A549 (cell line): Measurements from ENCODE around the gene ITGA5. TPM values are rescaled to one million over a fixed set of nuclear protein-coding genes. Genes with fewer than 3 reads are reported as not detected.

Source experiments
- ATAC-seq, 2 experiments: fragments of 200-7000 bp in 1 of 2; fragments of >200 bp in 1 of 2; cut with Nextera tagmentation in 1 of 2; cut with Tn5 transposase in 1 of 2; 3 replicates each; pipeline versions ENCODE4 v1.8.0 to v1.9.1; 2018 to 2020; ENCODE audit warnings: mild to moderate bottlenecking in 1 of 2, moderate library complexity in 1 of 2
- CTCF ChIA-PET: fragments of 300-600 bp; sonication (Branson Sonifier 250); formaldehyde crosslinking; extraction: SDS; loops from one replicate; lab custom pipeline; 2021; ENCODE audit warnings: antibody characterized with exemption, inconsistent platforms; lab: Yijun Ruan, JAX
- POLR2A ChIA-PET: fragments of 350-600 bp; formaldehyde crosslinking; extraction: SDS; loops from one replicate; lab custom pipeline; 2021; ENCODE audit warnings: antibody characterized with exemption, inconsistent platforms; lab: Yijun Ruan, JAX
- DNase-seq, 2 experiments: peaks; one replicate each; pipeline versions ENCODE4 v3.0.0 to v3.0.0-alpha.2; 2011 to 2016; ENCODE audit warnings: low read depth in 1 of 2, low spot score in 1 of 2
- FAIRE-seq: peaks from 2 replicates; lab custom pipeline; 2011; peaks lifted over from hg19 to GRCh38; lab: Jason Lieb, UNC
- H3K27ac ChIP-seq, 2 experiments: fragments of >200 bp; sonication (Bioruptor Twin); formaldehyde crosslinking; 3 replicates each; pipeline ENCODE4 v1.5.1; 2016 to 2017
- H3K4me1 ChIP-seq: fragments of >200 bp; sonication (Bioruptor Twin); formaldehyde crosslinking; 3 replicates; pipeline ENCODE4 v1.6.1; 2016
- H3K4me2 ChIP-seq: fragments of >200 bp; sonication (Bioruptor Twin); formaldehyde crosslinking; 3 replicates; pipeline ENCODE4 v1.6.1; 2016
- H3K4me3 ChIP-seq: fragments of >200 bp; sonication (Bioruptor Twin); formaldehyde crosslinking; 3 replicates; pipeline ENCODE4 v1.5.1; 2016
- H3K9me3 ChIP-seq: fragments of >200 bp; sonication (Bioruptor Twin); formaldehyde crosslinking; 3 replicates; pipeline ENCODE4 v1.6.1; 2016
- CBX2 ChIP-seq: fragments of 200-600 bp; sonication (generic); IDR thresholded peaks from 2 replicates; pipeline ENCODE4 v1.6.1; 2016; ENCODE audit warnings: low read depth, mild to moderate bottlenecking, borderline replicate concordance
- CTCF ChIP-seq: fragments of >200 bp; sonication (Bioruptor Twin); formaldehyde crosslinking; IDR thresholded peaks from 3 replicates; pipeline ENCODE4 v1.5.1; 2016
- EHMT2 ChIP-seq: fragments of 200-600 bp; sonication (generic); IDR thresholded peaks from 2 replicates; pipeline ENCODE4 v1.6.1; 2016; ENCODE audit warnings: antibody characterized with exemption, low read depth, mild to moderate bottlenecking, moderate library complexity
- ESRRA ChIP-seq: fragments of 150-350 bp; IDR thresholded peaks from 2 replicates; pipeline ENCODE4 v1.6.1; 2014; ENCODE audit warnings: mild to moderate bottlenecking, low read length, borderline replicate concordance
- MAX ChIP-seq: IDR thresholded peaks from 2 replicates; pipeline ENCODE4 v1.6.1; 2012
- NR3C1 ChIP-seq: fragments of >200 bp; sonication (Bioruptor Twin); formaldehyde crosslinking; IDR thresholded peaks from 3 replicates; pipeline ENCODE4 v1.6.1; 2017
- RAD21 ChIP-seq, 2 experiments: fragments of >200 bp in 1 of 2; sonication (Bioruptor Twin) in 1 of 2; formaldehyde crosslinking in 1 of 2; IDR thresholded peaks in 1 of 2; conservative IDR thresholded peaks in 1 of 2; 2 replicates in 1 of 2; 3 replicates in 1 of 2; pipeline ENCODE4 v1.6.1; 2012 to 2018; ENCODE audit warnings: inconsistent platforms in 1 of 2
- REST ChIP-seq: fragments of 200-600 bp; sonication (generic); IDR thresholded peaks from 2 replicates; pipeline ENCODE4 v1.6.1; 2016; ENCODE audit warnings: antibody characterized with exemption, mild to moderate bottlenecking, moderate library complexity
- SMC3 ChIP-seq: fragments of >200 bp; sonication (Bioruptor Twin); formaldehyde crosslinking; IDR thresholded peaks from 3 replicates; pipeline ENCODE4 v1.6.1; 2018; ENCODE audit warnings: inconsistent platforms
- WGBS: methylation state at CpG from one replicate; pipeline ENCODE4 v1.1.6; 2017; ENCODE audit errors: missing lambda C conversion rate; 5-methylcytosine and 5-hydroxymethylcytosine counted together
- polyA plus RNA-seq, 4 experiments: library from polyadenylated mRNA; depleted of rRNA in 3 of 4; stranded (reverse); fragments of >200 nt; fragmentation: RNase III in 1 of 4; extraction: RNeasy Plus Mini Kit Qiagen cat#74134 plus additional on column Dnase treatment in 1 of 4; gene quantifications; 2 replicates in 3 of 4; 3 replicates in 1 of 4; pipeline ENCODE4 v1.2.3, GENCODE V29; 2011 to 2017

The ITGA5 gene
- polyA plus RNA-seq, 2 of the 4 experiments (the other 2 are of a cell fraction) = 27.2 to 31.7 TPM

- Histone ChIP-seq H3K4me3 (no peak overlapping the region), H3K4me1 (peaks cover 52% of the 10 kb centered on the region), H3K27ac (peak overlapping the region; percentile 46 to 84), H3K9me3 (no peaks in the 10 kb centered on the region), H3K4me2 (peak overlapping the region; percentile 93)
- FAIRE-seq = no peak
- peak; percentile 63 to 78 for ATAC-seq
- ChIA-PET POLR2A (interaction anchor here (0.6 to 0.7 kb wide), 2 partner anchors 10 to 27 kb away, joined by 3 read pairs; no protein-coding TSS in a partner anchor), CTCF (interaction anchor here (0.7 to 4.1 kb wide), 50 partner anchors 9 to 316 kb away, joined by 3 to 44 read pairs (median 6); partner anchors contain the start of genes COPZ1, HOXC4 and ZNF385A)
- WGBS = 33% methylated on average over 40 of the region's 40 CpGs
- DNase-seq = peak; percentile 82 to 87
- TF ChIP-seq CTCF = peak; percentile 91
- no peak for TF ChIP-seq NR3C1
- TF ChIP-seq EHMT2 = no peak
- TF ChIP-seq RAD21 (conservative IDR thresholded peaks at IDR 0.05 in 1 of 2, IDR thresholded peaks at IDR 0.05 in 1 of 2) = peak; percentile 86 to 94
- TF ChIP-seq ESRRA = 0 out of 2 replicates have a peak, but pooled peaks have one; percentile 22
- peak; percentile 81 for TF ChIP-seq SMC3
- TF ChIP-seq CBX2 = no peak
- TF ChIP-seq MAX = peak; percentile 58
Measured at GRCh38 chr12:54368709-54369596, 50.1 kb downstream of the ITGA5 start.

- no peak for FAIRE-seq
- ATAC-seq = peak; percentile 1 to 3; a peak in 4 of 6 replicates
Measured at GRCh38 chr12:54368025-54368708, 50.9 kb downstream of the ITGA5 start.

More at GRCh38 chr12:54368025-54368708, 50.9 kb downstream of the ITGA5 start:
- H3K9me3 ChIP-seq = no peaks in the 10 kb centered on the region
- POLR2A ChIA-PET = interaction anchor here (0.7 kb wide), 1 partner anchor 27 kb away, joined by 3 read pairs; no protein-coding TSS in a partner anchor
- DNase-seq = no peak
- peak overlapping the region; percentile 93 for H3K4me2 ChIP-seq
- peaks cover 44% of the 10 kb centered on the region for H3K4me1 ChIP-seq
- no peak for TF ChIP-seq SMC3
- TF ChIP-seq REST = peak; percentile 67
- H3K27ac ChIP-seq = peak overlapping the region; percentile 46 to 84
- CTCF ChIA-PET = interaction anchor here (0.8 to 4.1 kb wide), 47 partner anchors 8 to 315 kb away, joined by 3 to 44 read pairs (median 6); partner anchors contain the start of genes COPZ1, HOXC4 and ZNF385A
- H3K4me3 ChIP-seq = no peak overlapping the region
- 34% methylated on average over 5 of the region's 5 CpGs for WGBS
